Activated CD4-positive, alpha-beta T cell treated with anti-CD3 and anti-CD28 coated beads, Interleukin-2, amount 50 U/mL, for 1 hour (primary cell): ENCODE measurements around the gene GPATCH8.

Source experiments
- DNase-seq: peaks from one replicate; pipeline ENCODE4 v3.0.0-alpha.2; 2020

GPATCH8 gene

GRCh38 chr17:44451016-44451627, 52.1 kb downstream of the GPATCH8 start:
- DNase-seq: no peak

- DNase-seq: no peak
Observed at GRCh38 chr17:44448412-44448811, 54.8 kb downstream of the GPATCH8 start.

GRCh38 chr17:44444735-44445105, 58.5 kb downstream of the GPATCH8 start:
- DNase-seq: no peak

GRCh38 chr17:44442806-44443205, 60.4 kb downstream of the GPATCH8 start:
- DNase-seq: no peak

- DNase-seq: no peak
Observed at GRCh38 chr17:44439168-44439567, 64.0 kb downstream of the GPATCH8 start.

GRCh38 chr17:44438636-44439035, 64.6 kb downstream of the GPATCH8 start:
- no peak for DNase-seq

GRCh38 chr17:44436336-44436735, 66.9 kb downstream of the GPATCH8 start:
- DNase-seq: no peak

- DNase-seq: no peak
Observed at GRCh38 chr17:44432254-44433157, 70.7 kb downstream of the GPATCH8 start.

- DNase-seq: no peak
Observed at GRCh38 chr17:44424828-44425461, 78.3 kb downstream of the GPATCH8 start.

- DNase-seq: no peak
Observed at GRCh38 chr17:44417553-44417952, 85.7 kb downstream of the GPATCH8 start.

- DNase-seq: no peak
Observed at GRCh38 chr17:44416558-44417289, 86.5 kb downstream of the GPATCH8 start.

GRCh38 chr17:44414394-44415155, 88.6 kb downstream of the GPATCH8 start:
- no peak for DNase-seq

GRCh38 chr17:44409309-44410028, 93.7 kb downstream of the GPATCH8 start:
- no peak for DNase-seq

GRCh38 chr17:44408786-44409185, 94.4 kb downstream of the GPATCH8 start:
- no peak for DNase-seq

GRCh38 chr17:44402564-44403172, 100.5 kb downstream of the GPATCH8 start:
- DNase-seq: no peak

GRCh38 chr17:44400226-44400847, 102.9 kb downstream of the GPATCH8 start:
- no peak for DNase-seq

- DNase-seq: no peak
Observed at GRCh38 chr17:44398692-44399691, 104.2 kb downstream of the GPATCH8 start.

GRCh38 chr17:44397479-44398440, 105.4 kb downstream of the GPATCH8 start:
- no peak for DNase-seq
